ENCODE measurements around the gene EYA2.

The EYA2 gene

DNA sequence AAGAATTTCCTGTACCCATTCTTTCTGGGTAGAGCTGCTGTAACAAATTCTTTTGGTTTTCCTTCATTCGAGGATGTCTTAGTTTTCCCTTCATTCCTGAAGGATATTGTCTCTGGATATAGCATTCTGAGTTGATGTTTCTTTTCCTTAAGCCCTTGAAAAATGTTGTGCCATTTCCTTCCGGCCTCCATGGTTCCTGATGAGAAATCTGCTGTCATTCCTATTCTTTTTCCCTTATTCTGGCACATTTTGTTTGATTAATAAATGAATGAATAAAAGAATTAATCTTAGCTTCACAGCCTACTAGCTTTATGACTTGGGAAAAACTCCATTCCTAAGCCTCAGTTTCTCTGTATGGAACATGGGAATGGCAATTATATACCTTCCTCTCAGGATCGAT is 173.1 kb downstream of the EYA2 start:
- Histone ChIP-seq H3K36me3 (no peaks in the 10 kb centered on the region), H3K4me1 (no peaks in the 10 kb centered on the region)
- no peak for TF ChIP-seq Cebpa-rat (IDR thresholded peaks at IDR 0.05)

GRCh38 chr20:47070176-47070575 is 175.5 kb downstream of the EYA2 start:
- Histone ChIP-seq H4K20me1 (no peaks in the 10 kb centered on the region), H3K4me1 (no peaks in the 10 kb centered on the region), H3K9ac (no peak overlapping the region), H3K4me3 (no peak overlapping the region), H3K27me3 (no peaks in the 10 kb centered on the region), H3K4me2 (no peak overlapping the region), H3K9me3 (peaks cover 22% of the 10 kb centered on the region), H3K36me3 (no peaks in the 10 kb centered on the region), H3K27ac (no peak overlapping the region)
- TF ChIP-seq Cebpa-rat (IDR thresholded peaks at IDR 0.05): no peak

More for the DNA sequence above, 173.1 kb downstream of the EYA2 start:
- no peak overlapping the region for H3K9ac ChIP-seq
- no peak overlapping the region for H3K4me3 ChIP-seq
- H3K27me3 ChIP-seq: no peaks in the 10 kb centered on the region
- no peak overlapping the region for H3K4me2 ChIP-seq
- H3K27ac ChIP-seq: no peak overlapping the region
- H3K9me3 ChIP-seq: peaks cover 33% of the 10 kb centered on the region
- no peaks in the 10 kb centered on the region for H4K20me1 ChIP-seq

- Histone ChIP-seq H3K4me2 (no peak overlapping the region), H3K9ac (no peak overlapping the region), H3K9me3 (peaks cover 25% of the 10 kb centered on the region), H3K4me1 (no peaks in the 10 kb centered on the region), H3K4me3 (no peak overlapping the region), H4K20me1 (no peaks in the 10 kb centered on the region), H3K36me3 (no peaks in the 10 kb centered on the region), H3K27me3 (no peaks in the 10 kb centered on the region), H3K27ac (no peak overlapping the region)
- TF ChIP-seq Cebpa-rat (IDR thresholded peaks at IDR 0.05): no peak
Observed at GRCh38 chr20:47071646-47072185, 177.1 kb downstream of the EYA2 start.

GRCh38 chr20:47073766-47074475 is 179.3 kb downstream of the EYA2 start:
- Histone ChIP-seq H3K9me3 (peaks cover 15% of the 10 kb centered on the region), H4K20me1 (no peaks in the 10 kb centered on the region), H3K27ac (no peak overlapping the region), H3K36me3 (no peaks in the 10 kb centered on the region), H3K27me3 (no peaks in the 10 kb centered on the region), H3K4me3 (no peak overlapping the region), H3K4me1 (no peaks in the 10 kb centered on the region), H3K9ac (no peak overlapping the region), H3K4me2 (no peak overlapping the region)
- TF ChIP-seq Cebpa-rat (IDR thresholded peaks at IDR 0.05): no peak

GRCh38 chr20:47075263-47075662 is 180.6 kb downstream of the EYA2 start:
- no peak overlapping the region for H3K27ac ChIP-seq
- H3K4me1 ChIP-seq: no peaks in the 10 kb centered on the region
- no peak overlapping the region for H3K4me2 ChIP-seq
- H3K9ac ChIP-seq: no peak overlapping the region
- TF ChIP-seq Cebpa-rat (IDR thresholded peaks at IDR 0.05): no peak
- H3K4me3 ChIP-seq: no peak overlapping the region
- H4K20me1 ChIP-seq: no peaks in the 10 kb centered on the region
- peaks cover 15% of the 10 kb centered on the region for H3K9me3 ChIP-seq
- no peaks in the 10 kb centered on the region for H3K36me3 ChIP-seq
- no peaks in the 10 kb centered on the region for H3K27me3 ChIP-seq

DNA sequence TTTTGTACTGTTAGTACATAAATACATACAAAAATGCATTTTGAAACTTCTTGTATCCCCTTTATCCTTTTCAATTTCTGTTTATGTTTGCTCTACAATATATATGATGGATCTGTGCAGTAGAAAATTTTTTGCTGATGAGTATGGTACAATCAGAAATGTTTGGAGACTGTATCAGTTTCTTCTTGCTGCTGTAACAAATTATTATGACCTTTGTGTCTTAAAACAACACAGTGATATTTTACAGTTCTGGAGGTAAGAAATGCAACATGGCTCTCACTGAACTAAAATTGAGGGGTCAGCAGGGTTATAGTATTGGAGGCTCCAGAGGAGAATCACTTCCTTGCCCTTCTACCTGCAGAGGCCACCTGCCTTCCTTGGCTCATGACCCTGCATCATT is 184.4 kb downstream of the EYA2 start:
- Histone ChIP-seq H4K20me1 (no peaks in the 10 kb centered on the region), H3K27ac (no peak overlapping the region), H3K9ac (no peak overlapping the region), H3K4me3 (no peak overlapping the region), H3K27me3 (no peaks in the 10 kb centered on the region), H3K9me3 (peaks cover 15% of the 10 kb centered on the region), H3K4me2 (no peak overlapping the region), H3K4me1 (no peaks in the 10 kb centered on the region), H3K36me3 (no peaks in the 10 kb centered on the region)
- no peak for TF ChIP-seq Cebpa-rat (IDR thresholded peaks at IDR 0.05)

GRCh38 chr20:47080365-47080764 is 185.7 kb downstream of the EYA2 start:
- no peak overlapping the region for H3K9ac ChIP-seq
- TF ChIP-seq Cebpa-rat (IDR thresholded peaks at IDR 0.05): no peak
- no peaks in the 10 kb centered on the region for H4K20me1 ChIP-seq
- no peaks in the 10 kb centered on the region for H3K4me1 ChIP-seq
- H3K27me3 ChIP-seq: no peaks in the 10 kb centered on the region
- no peak overlapping the region for H3K27ac ChIP-seq
- H3K4me3 ChIP-seq: no peak overlapping the region
- H3K36me3 ChIP-seq: no peaks in the 10 kb centered on the region
- H3K9me3 ChIP-seq: peaks cover 15% of the 10 kb centered on the region
- no peak overlapping the region for H3K4me2 ChIP-seq

- H3K27ac ChIP-seq: no peak overlapping the region
Observed at GRCh38 chr20:47086316-47086715, 191.7 kb downstream of the EYA2 start.

DNA sequence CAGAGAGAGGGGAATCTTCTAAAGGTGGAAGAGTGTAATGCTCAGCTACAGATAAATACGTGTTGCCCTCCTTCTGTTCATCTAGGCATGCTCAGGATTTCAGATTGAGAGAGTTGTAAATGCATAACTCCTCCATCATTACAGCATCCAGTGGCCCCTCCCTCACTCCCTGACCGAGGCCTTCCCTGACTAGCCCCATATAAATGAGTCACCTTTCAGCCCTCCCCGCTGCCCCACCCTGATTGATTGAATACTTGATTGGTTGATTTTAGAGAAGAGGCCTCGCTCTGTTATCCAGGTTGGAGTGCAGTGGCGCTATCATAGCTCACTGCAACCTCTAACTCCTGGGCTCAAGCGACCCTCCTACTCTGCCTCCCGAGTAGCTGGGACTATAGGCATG is 193.7 kb downstream of the EYA2 start:
- H3K4me2 ChIP-seq: no peak overlapping the region
- no peaks in the 10 kb centered on the region for H3K9me3 ChIP-seq
- H3K4me1 ChIP-seq: no peaks in the 10 kb centered on the region
- no peak overlapping the region for H3K27ac ChIP-seq
- H3K4me3 ChIP-seq: no peak overlapping the region
- TF ChIP-seq Cebpa-rat (IDR thresholded peaks at IDR 0.05): no peak
- H3K9ac ChIP-seq: no peak overlapping the region
- no peaks in the 10 kb centered on the region for H4K20me1 ChIP-seq
- H3K36me3 ChIP-seq: no peaks in the 10 kb centered on the region
- no peaks in the 10 kb centered on the region for H3K27me3 ChIP-seq

More at GRCh38 chr20:47086316-47086715, 191.7 kb downstream of the EYA2 start:
- no peak overlapping the region for H3K4me3 ChIP-seq
- no peak overlapping the region for H3K4me2 ChIP-seq
- TF ChIP-seq Cebpa-rat (IDR thresholded peaks at IDR 0.05): no peak
- no peaks in the 10 kb centered on the region for H3K27me3 ChIP-seq
- H3K4me1 ChIP-seq: no peaks in the 10 kb centered on the region
- H3K36me3 ChIP-seq: no peaks in the 10 kb centered on the region
- no peak overlapping the region for H3K9ac ChIP-seq
- no peaks in the 10 kb centered on the region for H4K20me1 ChIP-seq
- no peaks in the 10 kb centered on the region for H3K9me3 ChIP-seq

- no peaks in the 10 kb centered on the region for H4K20me1 ChIP-seq
- H3K27ac ChIP-seq: no peak overlapping the region
- no peak overlapping the region for H3K4me3 ChIP-seq
- H3K4me2 ChIP-seq: no peak overlapping the region
- no peaks in the 10 kb centered on the region for H3K4me1 ChIP-seq
- H3K27me3 ChIP-seq: no peaks in the 10 kb centered on the region
- no peaks in the 10 kb centered on the region for H3K36me3 ChIP-seq
- H3K9me3 ChIP-seq: no peaks in the 10 kb centered on the region
- H3K9ac ChIP-seq: no peak overlapping the region
- no peak for TF ChIP-seq Cebpa-rat (IDR thresholded peaks at IDR 0.05)
Observed at GRCh38 chr20:47089151-47089550, 194.5 kb downstream of the EYA2 start.
